Measurements from ENCODE around the gene FAM13A. TPM values are rescaled to one million over a fixed set of nuclear protein-coding genes. Genes with fewer than 3 reads are reported as not detected.

Gene FAM13A
- total and polyA plus RNA-seq, 2 donors (not counting 3 experiments of a cell fraction or from before 2014, with no cell fraction given): 3.3 to 10.5 TPM

DNA sequence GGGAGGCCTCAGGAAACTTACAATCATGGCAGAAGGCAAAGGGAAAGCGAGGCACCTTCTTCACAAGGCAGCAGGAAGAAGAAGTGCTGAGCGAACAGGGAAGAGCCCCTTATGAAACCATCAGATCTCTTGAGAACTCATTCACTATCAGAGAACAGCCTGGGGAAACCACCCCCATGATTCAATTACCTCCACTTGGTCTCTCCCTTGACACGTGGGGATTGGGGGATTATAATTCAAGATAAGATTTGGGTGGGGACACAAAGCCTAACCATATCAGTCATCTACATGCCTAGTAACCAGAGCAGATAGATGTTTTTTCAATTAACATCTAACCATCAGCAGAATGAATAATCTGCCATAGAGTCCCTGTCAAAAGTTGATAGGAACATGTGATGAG is 30.4 kb downstream of the FAM13A start:
- Histone ChIP-seq H2AFZ (ENCODE audit: low read depth, low read length) (no peak overlapping the region), H3K4me2 (ENCODE audit: insufficient read depth, low read length) (no peak overlapping the region), H3K36me3 (ENCODE audit: control insufficient read depth in 2 of 2, extremely low read depth in 1 of 2, insufficient read depth in 2 of 2, low read length in 2 of 2) (no peaks in the 10 kb centered on the region), H3K9me3 (replicated peaks; ENCODE audit: control insufficient read depth, insufficient read depth, low read length) (no peaks in the 10 kb centered on the region), H3K4me3 (replicated peaks in 1 of 3; ENCODE audit: insufficient read depth in 1 of 3, low read depth in 1 of 3, low read length in 3 of 3) (no peak overlapping the region), H3K9ac (replicated peaks; ENCODE audit: extremely low read depth, insufficient read depth, low read length) (no peak overlapping the region), H3K4me1 (ENCODE audit: control insufficient read depth, extremely low read depth, insufficient read depth, low read length) (no peaks in the 10 kb centered on the region), H3K27me3 (ENCODE audit: control insufficient read depth in 2 of 2, insufficient read depth in 2 of 2, low read length in 2 of 2) (no peaks in the 10 kb centered on the region), H3K79me2 (ENCODE audit: control insufficient read depth, insufficient read depth, low read length) (no peaks in the 10 kb centered on the region), H4K20me1 (replicated peaks; ENCODE audit: control insufficient read depth, extremely low read depth, insufficient read depth, low read length) (no peaks in the 10 kb centered on the region), H3K27ac (ENCODE audit: insufficient read depth, low read depth, low read length) (no peak overlapping the region), H3K9me1 (replicated peaks; ENCODE audit: control insufficient read depth, extremely low read depth, insufficient read depth, low read length) (no peaks in the 10 kb centered on the region)
- intact Hi-C loops (cut with micrococcal nuclease): no loop called here
- TF ChIP-seq POLR2AphosphoS5 (IDR thresholded peaks at IDR 0.05; ENCODE audit: insufficient read depth, low read depth, low read length): no peak
- no peak for TF ChIP-seq MYC (IDR thresholded peaks at IDR 0.05; ENCODE audit: low read depth, low read length)
- TF ChIP-seq FOS (IDR thresholded peaks at IDR 0.05; ENCODE audit: borderline replicate concordance, insufficient read depth, low read length): no peak
- TF ChIP-seq, protein P1, sequence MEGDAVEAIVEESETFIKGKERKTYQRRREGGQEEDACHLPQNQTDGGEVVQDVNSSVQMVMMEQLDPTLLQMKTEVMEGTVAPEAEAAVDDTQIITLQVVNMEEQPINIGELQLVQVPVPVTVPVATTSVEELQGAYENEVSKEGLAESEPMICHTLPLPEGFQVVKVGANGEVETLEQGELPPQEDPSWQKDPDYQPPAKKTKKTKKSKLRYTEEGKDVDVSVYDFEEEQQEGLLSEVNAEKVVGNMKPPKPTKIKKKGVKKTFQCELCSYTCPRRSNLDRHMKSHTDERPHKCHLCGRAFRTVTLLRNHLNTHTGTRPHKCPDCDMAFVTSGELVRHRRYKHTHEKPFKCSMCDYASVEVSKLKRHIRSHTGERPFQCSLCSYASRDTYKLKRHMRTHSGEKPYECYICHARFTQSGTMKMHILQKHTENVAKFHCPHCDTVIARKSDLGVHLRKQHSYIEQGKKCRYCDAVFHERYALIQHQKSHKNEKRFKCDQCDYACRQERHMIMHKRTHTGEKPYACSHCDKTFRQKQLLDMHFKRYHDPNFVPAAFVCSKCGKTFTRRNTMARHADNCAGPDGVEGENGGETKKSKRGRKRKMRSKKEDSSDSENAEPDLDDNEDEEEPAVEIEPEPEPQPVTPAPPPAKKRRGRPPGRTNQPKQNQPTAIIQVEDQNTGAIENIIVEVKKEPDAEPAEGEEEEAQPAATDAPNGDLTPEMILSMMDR (IDR thresholded peaks at IDR 0.05; ENCODE audit: extremely low read depth in 1 of 2, insufficient read depth in 1 of 2, low read depth in 1 of 2, low read length in 2 of 2): no peak
- TF ChIP-seq JUN (IDR thresholded peaks at IDR 0.05; ENCODE audit: borderline replicate concordance, insufficient read depth, insufficient read length, low read depth): no peak
- dilution Hi-C loops (cut with MboI; ENCODE audit: extremely low pct_ligation_motif_present, low sequenced_read_pairs): no loop called here
- ChIA-PET CTCF (interaction anchor here (9.0 kb wide), 1 partner anchor 209 kb away, joined by 357 read pairs; no protein-coding TSS in a partner anchor), POLR2A (no interaction called here)
- no peak for DNase-seq (ENCODE audit: low read depth, low spot score)
- no TSS peak for BruUV-seq (replicated peaks)
- FAIRE-seq: no peak
